Measurements from ENCODE around the gene FAU.
"Not testable (repeated sequence)": the region's sequence is repeated elsewhere in the genome, so short reads cannot be mapped to it uniquely, and the experiment has no call there.

Gene FAU

GRCh38 chr11:65121865-65122696 lies at the start of gene FAU, which contains the start of gene MRPL49:
Gene FAU (minus strand): TSS chr11:65122134. CDS start chr11:65121813, 321 bp downstream.
Gene MRPL49 (plus strand): TSS chr11:65122321. CDS start chr11:65122347, 26 bp downstream.
- peak; percentile 99 for DNase-seq

DNA sequence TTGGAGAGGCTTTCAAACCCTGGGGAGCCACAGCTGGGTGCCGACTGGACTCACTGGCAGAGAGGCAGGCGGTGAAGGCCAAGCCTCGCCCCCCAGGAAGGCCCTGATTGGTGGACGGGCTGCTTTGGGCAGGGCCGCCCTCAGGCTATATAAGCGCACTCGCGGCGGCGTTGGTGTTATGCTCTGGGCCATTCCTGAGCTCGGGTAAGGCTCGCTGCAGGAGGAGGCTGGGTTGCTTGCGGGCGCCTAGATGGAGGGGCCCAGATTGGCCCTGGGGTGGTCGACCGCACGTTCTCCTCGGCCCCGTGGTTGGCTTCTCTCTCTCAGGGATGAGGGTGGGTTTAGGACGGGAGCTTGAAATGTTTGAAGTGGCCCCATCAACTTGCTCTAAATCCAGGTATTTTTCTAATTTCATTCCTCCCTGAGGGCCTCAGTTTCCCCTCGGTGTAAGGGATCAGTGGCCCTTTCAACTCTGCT lies 48.2 kb upstream of the FAU start, which contains the start of gene SPDYC:
SPDYC (plus strand) TSS at position 176 of the 477 bp plus-strand sequence. CDS start 1,125 bp downstream, outside the sequence.
- no peak for DNase-seq

DNA sequence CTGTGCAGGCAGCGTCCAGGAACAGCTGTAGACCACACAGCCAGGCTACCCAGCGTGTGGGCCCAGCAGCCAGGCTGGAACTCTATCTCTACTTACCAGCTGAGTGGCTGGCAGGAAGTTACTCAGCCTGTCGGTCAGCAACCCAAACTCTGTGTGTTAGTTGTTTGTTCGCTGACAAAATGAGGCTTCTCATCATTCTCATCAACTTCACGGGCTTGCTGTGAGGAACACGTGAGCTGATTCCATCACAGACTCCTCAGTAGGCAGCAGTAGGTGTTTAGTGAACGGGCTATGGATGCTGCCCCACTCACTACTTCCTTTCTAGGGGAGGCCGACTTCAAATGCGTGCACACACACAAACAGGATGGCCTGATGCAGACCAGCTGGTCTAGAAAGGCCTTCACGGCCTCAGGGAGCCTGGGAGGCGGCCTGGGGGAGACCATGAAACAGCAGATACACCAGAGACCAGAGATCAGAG lies 47.3 kb upstream of the FAU start:
- no peak for DNase-seq

- no peak for DNase-seq
Measured at GRCh38 chr11:65167656-65168055, 45.7 kb upstream of the FAU start.

GRCh38 chr11:65166893-65167292 lies 45.0 kb upstream of the FAU start:
- DNase-seq: no peak

DNA sequence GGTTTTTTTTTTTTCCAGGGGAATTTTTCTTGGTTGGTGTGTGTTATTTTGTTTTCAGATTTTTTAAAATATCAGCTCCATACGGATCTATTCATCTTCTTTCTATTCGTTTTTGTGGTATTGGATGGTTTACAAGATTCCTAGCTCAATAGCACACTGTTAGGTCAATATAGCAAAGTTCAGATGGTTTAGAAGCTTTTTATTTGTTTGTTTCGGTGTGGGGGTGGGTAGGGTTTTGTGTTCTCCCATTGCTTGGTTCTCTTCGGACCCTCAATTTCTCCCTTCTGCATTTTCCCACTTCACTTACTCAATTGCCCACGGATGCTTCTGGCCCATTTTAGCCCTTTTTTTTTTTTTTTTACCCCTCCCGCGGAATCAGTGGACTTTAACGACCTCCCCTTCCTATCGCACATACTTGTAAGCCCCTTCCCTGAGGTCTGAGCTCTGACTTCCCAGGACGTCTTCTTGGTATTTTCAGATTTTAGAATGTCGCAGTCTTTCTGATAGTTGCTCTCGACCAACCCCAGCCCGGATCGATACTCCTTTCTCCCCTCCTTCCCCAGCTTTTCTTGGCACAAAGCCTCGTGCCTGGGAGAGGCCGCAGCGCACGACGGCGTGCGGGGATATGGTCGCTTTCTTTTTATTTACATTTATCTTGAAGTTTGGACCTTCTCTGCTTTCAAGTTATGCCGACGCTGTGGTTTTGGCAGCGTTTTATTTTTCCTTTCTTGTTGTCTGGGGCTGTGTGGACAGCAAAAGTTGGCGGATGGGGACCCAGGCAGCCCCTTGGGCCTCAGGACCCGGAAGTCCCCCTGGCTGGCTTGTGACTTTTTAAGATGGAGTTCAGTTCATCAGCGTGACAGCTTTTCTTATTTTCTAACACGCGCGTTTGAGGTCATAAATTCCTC lies 43.7 kb upstream of the FAU start:
- no peak for DNase-seq

- no peak for DNase-seq
Measured at GRCh38 chr11:65163684-65164083, 41.8 kb upstream of the FAU start.

DNA sequence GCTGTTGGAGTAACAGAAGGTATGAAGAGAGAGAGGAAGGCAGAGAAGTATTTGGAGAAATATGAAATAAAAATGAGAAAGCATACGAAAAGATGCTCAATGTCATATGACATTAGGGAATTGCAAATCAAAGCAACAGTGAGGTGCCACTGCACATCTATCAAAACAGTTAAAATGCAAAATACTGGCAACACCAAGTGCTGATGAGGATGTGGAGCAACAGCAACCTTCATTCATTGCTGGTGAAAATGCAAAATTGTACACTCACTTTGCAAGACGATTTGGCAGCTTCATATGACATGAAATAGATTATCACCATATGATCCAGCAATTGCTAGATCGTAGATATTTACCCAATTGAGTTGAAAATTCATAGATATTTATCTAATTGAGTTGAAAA lies 38.7 kb upstream of the FAU start:
- no peak for DNase-seq

- DNase-seq: no peak
Measured at GRCh38 chr11:65159012-65159411, 37.1 kb upstream of the FAU start.

DNA sequence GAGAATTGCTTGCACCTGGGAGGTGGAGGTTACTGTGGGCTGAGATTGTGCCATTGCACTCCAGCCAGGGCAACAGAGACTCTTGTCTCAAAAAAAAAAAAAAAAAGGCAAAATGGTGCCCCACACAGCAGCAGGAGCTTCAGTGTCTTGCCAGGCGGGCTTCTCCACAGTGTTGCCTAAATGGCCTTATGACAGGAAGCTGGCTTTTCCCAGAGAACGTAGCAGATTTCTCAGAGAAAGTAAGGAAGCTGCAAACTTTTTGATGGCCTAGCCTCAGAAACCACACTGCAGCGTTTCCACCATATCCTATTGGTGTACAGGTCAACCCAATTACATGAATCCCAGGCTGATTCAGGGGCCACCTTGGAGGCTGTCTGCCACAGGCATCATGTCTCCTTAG lies 35.4 kb upstream of the FAU start:
- DNase-seq: no peak

DNA sequence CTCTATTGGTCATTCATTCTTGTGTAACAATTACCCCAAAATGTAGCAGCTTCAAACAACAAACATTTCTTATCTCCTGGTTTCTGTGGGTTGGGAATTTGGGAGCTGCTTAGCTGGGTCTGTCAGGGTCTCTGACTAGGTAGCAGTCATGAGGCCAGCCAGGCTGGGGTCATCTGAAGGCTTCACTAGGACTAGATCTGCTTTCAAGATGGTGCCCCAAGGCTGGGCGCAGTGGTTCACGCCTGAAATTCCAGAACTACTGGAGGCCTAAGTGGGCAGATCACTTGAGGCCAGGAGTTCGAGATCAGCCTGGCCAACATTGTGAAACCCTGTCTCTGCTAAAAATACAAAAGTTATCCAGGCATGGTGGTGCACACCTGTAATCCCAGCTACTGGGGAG lies 35.0 kb upstream of the FAU start:
- DNase-seq: no peak

GRCh38 chr11:65156256-65156655 lies 34.3 kb upstream of the FAU start:
- no peak for DNase-seq

GRCh38 chr11:65152122-65152521 lies 30.2 kb upstream of the FAU start:
- no peak for DNase-seq

DNA sequence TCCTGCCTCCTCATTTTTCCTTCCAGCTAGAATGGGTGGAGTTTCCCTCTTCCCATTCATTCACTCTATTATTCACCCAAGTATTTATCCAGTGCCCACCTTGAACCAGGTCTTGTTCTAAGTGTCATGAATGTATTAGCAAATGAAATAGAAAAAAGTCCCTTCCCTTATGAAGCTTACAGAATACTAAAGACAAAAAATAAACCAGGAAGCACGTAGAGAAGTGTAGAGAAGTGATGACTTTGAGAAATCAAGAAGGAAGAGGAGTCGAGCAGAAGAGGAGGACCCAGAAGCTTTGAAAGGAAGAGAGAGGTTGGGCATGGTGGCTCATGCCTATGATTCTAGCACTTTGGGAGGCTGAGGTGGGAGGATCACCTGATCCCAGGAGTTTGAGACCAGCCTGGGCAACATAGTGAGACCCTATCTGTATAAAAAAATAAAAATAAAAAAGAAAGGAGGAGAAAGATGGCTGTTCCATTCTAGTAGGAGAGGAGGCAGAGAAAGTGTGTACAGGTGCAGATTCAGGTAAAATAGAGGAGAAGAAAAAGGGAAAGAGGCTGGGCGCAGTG lies 29.5 kb upstream of the FAU start:
- no peak for DNase-seq

- DNase-seq: no peak
Measured at GRCh38 chr11:65150509-65151299, 28.8 kb upstream of the FAU start.

- not testable (repeated sequence) for DNase-seq
Measured at GRCh38 chr11:65150131-65150508, 28.2 kb upstream of the FAU start.

DNA sequence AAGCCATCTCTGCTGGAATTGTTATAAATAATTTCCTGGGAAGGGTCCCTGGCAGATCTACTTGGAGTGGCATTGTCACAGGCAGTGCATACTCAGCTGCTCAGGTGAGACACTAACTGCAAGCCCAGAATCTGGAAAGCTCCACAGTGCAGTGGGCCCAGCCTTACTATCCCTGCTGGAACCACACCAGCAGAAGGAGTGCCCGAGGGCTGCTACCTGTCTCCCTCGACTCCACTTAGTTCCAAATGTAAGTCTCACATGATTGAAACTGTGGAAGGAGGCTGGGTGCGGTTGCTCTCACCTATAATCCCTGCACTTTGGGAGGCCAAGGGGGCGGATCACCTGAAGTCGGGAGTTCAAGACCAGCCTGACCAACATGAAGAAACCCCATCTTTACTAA lies 26.7 kb upstream of the FAU start:
- DNase-seq: no peak

DNA sequence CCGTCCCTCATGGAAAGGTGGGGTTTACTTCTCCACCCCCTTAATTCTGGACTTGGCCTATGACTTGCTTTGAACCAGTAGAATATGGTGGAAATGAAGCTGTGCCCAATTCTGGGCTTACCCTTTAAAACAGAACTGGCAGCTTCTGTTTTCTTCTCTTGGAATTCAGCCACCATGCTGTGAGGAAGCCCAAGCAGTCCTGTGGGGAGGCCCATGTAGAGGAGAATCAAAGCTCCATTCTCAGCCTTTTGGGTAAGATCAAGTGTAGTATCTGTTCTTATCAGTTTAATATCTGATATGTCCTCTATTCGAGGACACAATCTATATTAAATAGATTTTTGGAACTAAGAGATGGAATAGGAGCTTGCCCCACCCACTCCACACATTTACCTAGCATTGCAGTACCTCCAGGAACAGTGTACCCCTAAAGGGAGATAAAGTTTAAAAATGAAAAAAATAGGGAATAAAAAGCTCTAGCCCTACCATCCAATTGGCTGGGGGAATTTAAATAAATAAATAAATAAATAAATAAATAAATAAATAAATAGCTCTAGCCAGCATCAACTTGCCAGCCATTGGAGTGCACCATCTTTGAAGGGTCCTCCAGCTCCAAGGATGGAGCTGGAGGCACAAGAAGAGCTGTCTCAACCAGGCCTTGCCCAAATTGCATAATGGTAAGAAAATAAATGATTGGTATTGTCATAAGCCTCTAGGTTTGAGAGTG lies 25.6 kb upstream of the FAU start:
- DNase-seq: no peak

DNA sequence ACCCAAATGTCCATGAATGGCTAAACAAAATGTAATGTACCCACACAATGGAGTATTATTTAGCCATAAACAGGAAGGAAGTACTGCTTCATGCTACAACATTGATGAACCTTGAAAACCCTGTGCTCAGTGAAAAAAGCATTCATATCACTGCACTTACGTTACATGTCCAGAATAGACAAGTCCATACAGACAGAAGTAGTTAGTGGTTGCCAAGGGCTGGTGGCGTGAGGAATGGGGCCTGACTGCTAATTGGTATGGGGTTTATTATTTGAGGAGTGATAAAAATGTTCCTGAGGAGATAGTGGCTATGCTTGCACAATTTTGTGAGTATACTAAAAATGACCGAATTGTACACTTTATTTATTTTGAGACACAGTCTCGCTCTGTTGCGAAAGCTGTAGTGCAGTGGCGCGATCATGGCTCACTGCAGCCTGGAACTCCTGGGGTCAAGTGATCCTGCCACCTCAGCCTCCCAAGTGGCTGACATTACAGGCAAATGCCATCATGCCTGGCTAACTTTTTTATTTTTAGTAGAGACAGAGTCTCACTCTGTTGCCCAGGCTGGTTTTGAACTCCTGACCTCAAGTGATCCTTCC lies 20.1 kb upstream of the FAU start:
- no peak for DNase-seq

GRCh38 chr11:65136515-65137096 lies 14.7 kb upstream of the FAU start:
- DNase-seq: no peak
